Stimulated activated CD4-positive, alpha-beta T cell treated with anti-CD3 and anti-CD28 coated beads, Interleukin-15, amount 100 ng/mL, for 48 hours (primary cell): ENCODE data around the gene SERP2.
"Not testable (repeated sequence)": the region's sequence is repeated elsewhere in the genome, so short reads cannot be mapped to it uniquely, and the experiment has no call there.

ENCODE experiments used
- DNase-seq, 2 donors: peaks; one replicate each; pipeline ENCODE4 v3.0.0-alpha.2; 2020; ENCODE audit warnings: low read depth in 2 of 2

Gene SERP2

DNA sequence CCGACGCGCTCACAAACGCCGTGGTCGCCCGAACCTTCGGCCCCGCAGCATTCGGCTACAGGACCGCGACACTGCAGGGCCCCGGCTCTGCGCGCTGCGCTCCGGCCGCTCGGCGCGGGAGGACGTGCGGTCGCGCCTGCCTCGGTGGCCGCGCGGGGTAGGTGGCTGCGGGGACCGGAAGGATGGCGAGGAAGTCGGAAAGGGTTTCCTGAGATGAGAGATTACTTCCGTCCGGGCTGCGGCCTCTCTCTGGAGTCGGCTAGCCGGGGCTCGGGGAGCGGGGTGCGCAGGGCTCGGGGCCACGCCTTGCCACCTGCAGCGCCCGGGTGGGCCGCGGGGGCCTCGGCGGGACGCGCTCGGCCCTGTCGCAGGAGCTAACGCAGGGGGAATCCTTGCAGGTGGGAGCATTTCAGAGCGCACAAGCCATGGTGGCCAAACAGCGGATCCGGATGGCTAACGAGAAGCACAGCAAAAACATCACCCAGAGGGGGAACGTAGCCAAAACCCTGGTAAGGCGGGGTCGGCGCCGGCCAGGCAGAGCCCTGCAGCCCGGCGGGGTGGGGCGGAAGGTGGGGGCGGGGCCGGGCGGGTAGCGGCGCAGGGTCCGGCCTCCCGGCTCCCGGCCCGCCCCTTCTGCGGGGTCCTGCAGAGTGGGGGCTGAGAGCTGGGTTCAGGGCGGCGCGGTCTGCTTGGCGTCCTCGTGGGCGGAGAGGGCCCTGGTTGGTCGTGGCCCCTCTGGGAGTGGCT is at the start of gene SERP2:
TSS of gene SERP2 (plus strand) at position 224 of the 747 bp plus-strand sequence. CDS start at position 426, 202 bp downstream.
- DNase-seq, result no peak

- no peak for DNase-seq
Observed at GRCh38 chr13:44326961-44327360, 46.7 kb upstream of the SERP2 start.

DNA sequence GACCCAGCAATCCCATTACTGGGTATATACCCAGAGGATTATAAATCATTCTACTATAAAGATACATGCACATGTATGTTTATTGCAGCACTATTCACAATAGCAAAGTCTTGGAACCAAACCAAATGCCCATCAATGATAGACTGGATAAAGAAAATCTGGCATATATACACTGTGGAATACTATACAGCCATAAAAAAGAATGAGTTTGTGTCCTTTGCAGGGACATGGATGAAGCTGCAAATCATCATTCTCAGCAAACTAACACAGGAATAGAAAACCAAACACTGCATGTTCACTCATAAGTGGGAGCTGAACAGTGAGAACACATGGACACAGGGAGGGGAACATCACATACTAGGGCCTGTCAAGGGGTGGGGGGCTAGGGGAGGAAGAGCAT is 44.6 kb upstream of the SERP2 start:
- not testable (repeated sequence) for DNase-seq

GRCh38 chr13:44329909-44330545 is 43.6 kb upstream of the SERP2 start:
- DNase-seq, result no peak

- no peak for DNase-seq
Observed at GRCh38 chr13:44331446-44331845, 42.2 kb upstream of the SERP2 start.

DNA sequence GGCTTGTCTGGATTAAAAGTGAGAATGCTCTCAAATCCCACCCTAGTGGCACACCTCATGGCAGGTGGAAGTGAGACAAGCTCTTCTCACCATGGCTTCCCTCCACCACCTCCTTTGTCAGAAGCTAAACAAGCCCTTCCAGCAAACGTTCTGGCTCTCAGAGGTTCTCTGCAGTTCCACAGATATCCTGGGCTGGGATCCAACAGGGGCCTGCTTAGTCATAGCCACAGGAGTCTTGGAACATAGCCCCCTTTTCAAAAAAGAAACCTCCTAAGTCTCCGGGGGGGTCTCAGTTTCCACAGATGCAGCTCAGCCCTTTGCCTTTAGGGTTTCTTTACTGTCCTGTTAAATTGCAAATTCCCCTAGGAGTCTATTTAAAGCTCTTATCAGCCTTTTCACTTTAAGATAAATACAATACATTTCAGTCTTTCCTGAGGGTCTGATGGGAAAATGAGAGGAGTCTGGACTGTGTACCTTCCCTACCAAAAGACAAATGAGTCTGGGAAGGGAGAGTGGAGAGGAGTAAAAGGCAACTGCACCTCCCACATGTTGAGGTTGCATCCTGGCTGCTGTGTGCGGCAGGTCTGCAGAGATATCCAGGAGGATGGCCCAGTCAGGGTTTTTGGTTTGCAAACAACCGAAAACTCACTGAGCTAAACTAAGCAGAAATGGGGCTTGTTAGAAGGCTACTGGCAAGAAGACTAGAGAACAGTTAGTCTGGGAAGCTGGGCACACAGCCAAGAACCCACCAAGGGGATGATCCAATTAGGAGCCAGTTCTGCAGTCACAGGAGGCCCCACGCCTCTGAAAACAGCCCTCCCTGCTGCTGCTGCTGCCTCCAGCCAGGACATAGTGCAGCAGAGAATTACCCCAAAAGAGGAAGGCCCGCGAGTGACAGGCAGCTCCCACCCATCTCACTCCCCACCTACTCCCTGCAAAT is 41.4 kb upstream of the SERP2 start:
- DNase-seq, result no peak

- no peak for DNase-seq
Observed at GRCh38 chr13:44333950-44334655, 39.5 kb upstream of the SERP2 start.

DNA sequence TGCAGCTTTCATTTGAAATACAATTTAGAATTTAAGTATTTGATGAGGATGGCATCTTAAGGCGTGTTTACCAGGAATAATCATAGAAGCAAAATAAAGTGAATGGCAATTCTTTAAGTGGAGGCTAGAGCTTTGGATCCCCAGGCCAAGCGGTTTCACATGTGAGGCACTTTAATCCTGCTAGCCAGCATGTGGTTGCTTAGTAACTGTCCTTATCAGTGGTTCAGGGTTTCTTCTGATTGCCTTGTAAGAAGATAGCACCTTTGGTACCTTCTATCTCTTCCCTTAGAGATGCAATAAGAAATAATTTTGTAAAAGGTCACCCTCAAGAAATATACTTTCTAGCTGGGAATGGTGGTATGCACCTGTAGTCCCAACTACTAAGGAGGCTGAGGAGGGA is 38.9 kb upstream of the SERP2 start:
- no peak for DNase-seq

- DNase-seq, result no peak
Observed at GRCh38 chr13:44336934-44337333, 36.7 kb upstream of the SERP2 start.

GRCh38 chr13:44337581-44337980 is 36.0 kb upstream of the SERP2 start:
- no peak for DNase-seq

GRCh38 chr13:44340508-44340907 is 33.1 kb upstream of the SERP2 start:
- no peak for DNase-seq

DNA sequence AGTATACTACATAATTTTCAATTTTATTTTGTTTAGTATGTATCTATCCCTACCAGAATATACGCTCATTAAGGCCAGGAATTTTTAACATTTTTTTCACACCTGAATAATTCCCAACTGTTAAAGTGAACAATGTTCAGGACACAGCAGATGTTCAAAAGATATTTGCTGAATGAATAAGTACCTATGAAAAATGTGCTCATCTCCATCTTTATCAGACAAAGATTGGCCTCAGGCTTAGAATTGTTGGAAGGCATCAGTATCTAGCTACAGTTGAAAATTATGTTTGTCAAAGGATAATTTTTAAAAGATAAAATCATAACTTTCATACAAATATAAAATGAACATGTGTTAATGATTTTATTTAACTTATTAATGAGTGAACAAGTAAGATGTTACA is 30.9 kb upstream of the SERP2 start:
- no peak for DNase-seq

DNA sequence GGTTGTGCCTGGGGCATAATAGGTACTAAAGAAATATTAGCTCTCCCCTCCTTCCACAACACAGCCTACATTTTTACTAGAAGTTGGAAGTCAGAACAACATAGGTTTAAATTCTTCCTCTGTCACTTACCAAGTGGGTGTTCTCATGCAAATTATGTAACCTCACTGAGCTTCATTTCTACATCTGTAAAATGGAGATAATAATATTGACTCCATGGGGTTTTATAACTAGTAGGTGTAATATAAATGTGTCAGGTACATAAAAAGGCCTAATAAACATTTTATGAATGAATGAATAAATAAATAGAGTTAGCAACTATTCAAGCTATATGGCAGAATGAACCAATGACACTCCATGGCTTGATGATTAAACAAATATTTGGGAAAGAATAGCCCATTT is 27.1 kb upstream of the SERP2 start:
- DNase-seq, result no peak

DNA sequence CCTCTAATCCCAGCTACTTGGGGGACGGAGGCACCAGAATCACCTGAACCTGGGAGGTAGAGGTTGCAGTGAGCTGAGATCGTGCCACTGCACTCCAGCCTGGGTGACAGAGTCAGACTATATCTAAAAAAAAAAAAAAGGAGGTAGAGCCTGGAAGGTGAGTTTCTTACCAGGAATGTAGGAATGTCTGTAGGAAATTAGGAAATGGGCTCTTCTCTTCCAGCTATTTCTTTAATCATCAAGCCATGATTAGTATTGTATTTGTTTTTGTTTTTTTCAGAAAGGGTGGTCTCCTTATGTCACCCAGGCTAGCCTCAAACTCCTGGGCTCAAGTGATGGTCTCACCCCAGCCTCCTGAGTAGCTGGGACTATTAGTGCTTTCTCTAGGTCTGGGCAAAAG is 26.3 kb upstream of the SERP2 start:
- no peak for DNase-seq

- no peak for DNase-seq
Observed at GRCh38 chr13:44347949-44348348, 25.7 kb upstream of the SERP2 start.

- no peak for DNase-seq
Observed at GRCh38 chr13:44350775-44351504, 22.7 kb upstream of the SERP2 start.

DNA sequence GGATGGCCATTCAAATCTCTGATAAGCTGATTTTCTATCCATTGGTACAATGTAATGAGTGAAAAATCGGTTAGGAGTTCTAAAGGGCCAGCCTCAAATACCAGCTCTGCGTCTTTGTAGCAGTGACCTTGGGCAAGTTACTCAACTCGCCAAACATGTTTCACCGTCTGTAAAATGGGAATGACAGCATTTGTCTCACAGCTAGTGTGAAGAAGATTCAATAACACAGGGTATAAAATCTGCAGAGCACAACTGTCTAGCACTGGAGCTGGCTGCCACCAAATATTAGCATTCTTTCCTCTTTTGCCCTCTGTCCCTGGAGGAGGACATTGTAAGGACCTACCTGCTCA is 22.1 kb upstream of the SERP2 start:
- no peak for DNase-seq

GRCh38 chr13:44352202-44352601 is 21.4 kb upstream of the SERP2 start:
- DNase-seq, result no peak

DNA sequence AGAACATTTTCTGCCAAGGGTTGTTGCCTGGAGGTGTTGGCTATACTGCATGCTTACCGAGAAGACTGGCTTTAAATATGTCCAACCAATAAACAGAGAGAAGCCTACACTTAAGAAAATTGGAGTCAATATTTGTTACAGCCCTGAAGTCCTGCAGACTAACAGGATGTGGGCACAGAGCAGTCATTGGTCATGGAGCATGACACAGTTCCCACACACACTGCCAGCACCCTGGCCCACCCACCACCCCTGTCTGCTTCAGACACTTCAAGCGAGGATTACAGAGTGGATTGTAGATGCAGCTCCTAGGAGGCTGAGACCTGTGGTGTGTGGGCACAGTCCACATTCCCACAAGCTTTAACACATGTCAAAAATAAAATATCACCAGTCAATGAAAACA is 21.0 kb upstream of the SERP2 start:
- DNase-seq, result no peak

DNA sequence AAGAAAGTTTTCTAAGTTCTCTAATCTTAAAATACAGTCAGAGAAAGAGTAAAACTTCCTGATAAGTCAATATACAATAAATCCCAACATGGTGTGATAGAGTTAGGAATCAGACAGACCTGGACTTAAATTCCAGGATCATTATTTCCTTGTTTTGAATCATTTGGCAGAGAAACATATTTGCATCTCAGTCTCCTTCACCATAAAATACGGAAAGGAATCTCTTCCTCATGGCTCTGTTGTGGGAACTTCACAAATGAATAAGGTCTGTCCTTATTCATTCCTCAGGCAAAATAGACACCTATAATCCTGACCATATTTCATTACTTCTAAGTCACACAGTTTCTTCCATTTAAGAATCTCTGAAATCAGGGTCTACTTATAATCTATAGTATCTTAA is 19.3 kb upstream of the SERP2 start:
- no peak for DNase-seq

GRCh38 chr13:44354884-44355283 is 18.7 kb upstream of the SERP2 start:
- DNase-seq, result no peak
